Measurements from ENCODE around the gene CEBPE. TPM values are rescaled to one million over a fixed set of nuclear protein-coding genes. Genes with fewer than 3 reads are reported as not detected.

Gene CEBPE
- total RNA-seq (2022) (not detected in 2 replicates), Bru-seq, nascent RNA (not detected), BruChase-seq, experiment 1, labeled RNA remaining after a 6-hour chase (not detected), BruChase-seq, experiment 2, labeled RNA remaining after a 2-hour chase (not detected)
- long read RNA-seq: 0 reads

DNA sequence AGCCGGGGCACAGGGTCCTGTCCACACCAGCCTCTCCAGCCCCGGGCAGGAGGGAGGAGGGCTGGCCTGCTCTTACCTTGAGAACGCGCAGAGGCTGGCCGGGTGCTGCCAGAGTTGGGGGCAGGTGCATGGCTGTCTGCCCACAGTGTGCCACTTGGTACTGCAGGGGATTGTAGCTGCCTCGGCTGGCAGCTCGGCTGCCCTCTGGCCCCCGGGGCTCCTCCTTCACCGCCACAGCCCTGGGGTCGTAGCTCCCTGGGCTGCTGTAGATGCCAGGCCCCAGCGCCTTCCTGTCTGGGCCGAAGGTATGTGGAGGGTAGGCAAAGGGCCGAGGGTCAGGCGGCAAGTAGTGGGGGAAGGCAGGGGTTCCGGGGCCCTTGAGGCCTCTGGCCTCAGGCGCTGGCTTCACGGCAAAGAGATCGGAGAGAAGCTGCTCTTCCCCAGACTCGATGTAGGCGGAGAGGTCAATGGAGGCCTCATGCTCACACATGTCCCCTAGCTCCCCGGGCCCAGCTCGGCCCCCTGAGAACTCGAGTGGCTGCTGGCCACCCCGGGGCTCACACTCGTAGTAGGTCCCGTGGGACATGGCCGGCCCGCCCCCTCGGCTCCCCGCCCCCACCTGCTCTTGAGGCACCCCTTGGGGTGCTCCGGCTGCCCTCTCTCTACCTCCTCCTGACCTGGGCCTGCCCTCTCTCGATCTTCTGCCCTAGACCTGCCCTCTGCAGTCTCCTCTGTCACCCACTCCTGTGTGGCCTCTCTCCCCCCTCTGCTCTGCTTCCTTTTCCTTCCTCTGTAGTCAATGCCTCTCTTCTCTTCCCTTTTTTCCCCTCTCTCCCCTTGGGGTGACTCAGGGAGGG, at the start of gene CEBPE:
Gene CEBPE, minus strand, starts transcription at position 750 of the 857 bp plus-strand sequence. Its CDS starts 164 bp downstream, at position 586.
- no TSS peak for BruUV-seq (replicated peaks)
- H3K27ac Mint-ChIP-seq (ENCODE audit: unreplicated experiment): no peak within 1 kb of the TSS
- no peak for DNase-seq
- intact Hi-C loops (cut with micrococcal nuclease; ENCODE audit: unreplicated experiment): no loop called here
- no peak for TF ChIP-seq CTCF (IDR thresholded peaks at IDR 0.05; ENCODE audit: unreplicated experiment)
- CTCF ChIA-PET: no interaction called here
- peaks cover 32% of the 10 kb centered on the region for H3K4me1 Mint-ChIP-seq (ENCODE audit: low read depth, unreplicated experiment)
- H3K27me3 Mint-ChIP-seq (ENCODE audit: unreplicated experiment): peaks cover 32% of the 10 kb centered on the region
- H3K36me3 Mint-ChIP-seq (ENCODE audit: insufficient read depth, unreplicated experiment): no peaks in the 10 kb centered on the region
- no peak within 1 kb of the TSS for H3K4me3 Mint-ChIP-seq (ENCODE audit: low read depth, unreplicated experiment)
- H3K9me3 Mint-ChIP-seq (ENCODE audit: low read depth, unreplicated experiment): no peaks in the 10 kb centered on the region

DNA sequence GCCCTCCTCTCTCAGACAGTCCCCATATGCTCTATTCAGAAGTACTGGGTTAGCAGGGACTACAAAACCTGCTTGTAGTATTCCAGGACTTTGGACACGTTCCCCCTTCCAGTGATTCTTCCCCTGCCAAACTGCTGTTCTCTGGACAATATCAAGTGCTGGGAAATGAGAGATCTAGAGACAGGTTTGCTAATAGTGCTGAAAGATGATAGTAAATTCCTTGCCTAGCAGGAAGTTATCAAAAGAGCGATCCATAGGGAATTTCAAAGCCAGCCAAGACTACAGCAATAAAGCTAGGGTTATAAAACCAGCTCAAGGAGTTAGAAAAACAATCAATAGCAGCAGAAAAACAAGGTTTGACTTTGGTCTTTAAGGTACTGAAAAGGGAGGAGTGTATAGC, 49.2 kb upstream of the CEBPE start:
- BruUV-seq (replicated peaks): no TSS peak
- Mint-ChIP-seq H3K4me1 (ENCODE audit: low read depth, unreplicated experiment) (no peaks in the 10 kb centered on the region), H3K36me3 (ENCODE audit: insufficient read depth, unreplicated experiment) (no peaks in the 10 kb centered on the region), H3K4me3 (ENCODE audit: low read depth, unreplicated experiment) (no peak overlapping the region), H3K27ac (ENCODE audit: unreplicated experiment) (no peak overlapping the region), H3K27me3 (ENCODE audit: unreplicated experiment) (peaks cover 69% of the 10 kb centered on the region), H3K9me3 (ENCODE audit: low read depth, unreplicated experiment) (no peaks in the 10 kb centered on the region)
- intact Hi-C loops (cut with micrococcal nuclease; ENCODE audit: unreplicated experiment): no loop called here
- DNase-seq: no peak
- CTCF ChIA-PET: no interaction called here
- no peak for TF ChIP-seq CTCF (IDR thresholded peaks at IDR 0.05; ENCODE audit: unreplicated experiment)

DNA sequence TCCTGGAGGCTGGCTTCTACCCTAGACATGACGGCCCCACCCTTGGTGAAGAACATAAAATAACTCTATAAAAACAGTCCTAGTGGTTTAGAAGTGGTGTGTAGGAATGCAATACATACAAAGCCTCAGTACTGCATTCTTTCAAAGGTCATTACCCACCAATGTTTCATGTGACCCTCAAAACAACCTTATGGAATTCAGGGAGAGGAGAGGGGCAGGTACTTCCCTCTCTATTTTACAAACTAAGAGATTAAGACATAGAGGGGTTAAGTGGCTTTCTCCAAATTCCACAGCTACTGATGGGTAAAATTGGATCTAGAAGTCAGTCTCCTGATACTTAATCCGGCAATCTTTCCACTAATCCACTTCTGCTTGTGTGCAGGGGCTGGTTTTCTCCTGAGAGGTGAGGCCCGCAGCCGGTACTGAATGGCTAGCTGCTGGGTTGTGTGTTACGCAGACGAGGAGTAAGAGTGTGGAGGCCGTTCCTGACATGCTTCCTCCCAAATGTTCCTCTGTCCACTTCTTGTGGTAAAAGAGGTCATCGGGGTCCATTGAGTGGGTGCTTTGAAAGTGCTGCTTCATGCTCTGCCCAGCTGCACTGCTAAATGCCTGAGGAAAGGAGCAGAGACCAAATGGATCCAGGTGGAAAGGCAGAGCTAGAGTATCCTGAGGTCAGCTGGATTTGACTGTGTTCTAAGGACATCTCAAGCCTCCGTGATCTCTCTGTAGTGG, 48.2 kb upstream of the CEBPE start:
- Mint-ChIP-seq H3K4me1 (ENCODE audit: low read depth, unreplicated experiment) (no peaks in the 10 kb centered on the region), H3K4me3 (ENCODE audit: low read depth, unreplicated experiment) (no peak overlapping the region), H3K27ac (ENCODE audit: unreplicated experiment) (no peak overlapping the region), H3K9me3 (ENCODE audit: low read depth, unreplicated experiment) (no peaks in the 10 kb centered on the region), H3K27me3 (ENCODE audit: unreplicated experiment) (peaks cover 60% of the 10 kb centered on the region), H3K36me3 (ENCODE audit: insufficient read depth, unreplicated experiment) (no peaks in the 10 kb centered on the region)
- no peak for DNase-seq
- TF ChIP-seq CTCF (IDR thresholded peaks at IDR 0.05; ENCODE audit: unreplicated experiment): no peak
- CTCF ChIA-PET: no interaction called here
- intact Hi-C loops (cut with micrococcal nuclease; ENCODE audit: unreplicated experiment): no loop called here
- no TSS peak for BruUV-seq (replicated peaks)

- DNase-seq: no peak
- no peak overlapping the region for H3K4me3 Mint-ChIP-seq (ENCODE audit: low read depth, unreplicated experiment)
- H3K27me3 Mint-ChIP-seq (ENCODE audit: unreplicated experiment): peaks cover 61% of the 10 kb centered on the region
- TF ChIP-seq CTCF (IDR thresholded peaks at IDR 0.05; ENCODE audit: unreplicated experiment): no peak
- no peaks in the 10 kb centered on the region for H3K36me3 Mint-ChIP-seq (ENCODE audit: insufficient read depth, unreplicated experiment)
- CTCF ChIA-PET: no interaction called here
- BruUV-seq (replicated peaks): no TSS peak
- no peaks in the 10 kb centered on the region for H3K9me3 Mint-ChIP-seq (ENCODE audit: low read depth, unreplicated experiment)
- intact Hi-C loops (cut with micrococcal nuclease; ENCODE audit: unreplicated experiment): no loop called here
- no peak overlapping the region for H3K27ac Mint-ChIP-seq (ENCODE audit: unreplicated experiment)
- H3K4me1 Mint-ChIP-seq (ENCODE audit: low read depth, unreplicated experiment): no peaks in the 10 kb centered on the region
Observed at GRCh38 chr14:23164949-23165348, 45.9 kb upstream of the CEBPE start.

Data from Calu3 (cell line).